GM19025 (cell line): ENCODE results near the gene TRPM2.
"Not testable (repeated sequence)": the region's sequence is repeated elsewhere in the genome, so short reads cannot be mapped to it uniquely, and the experiment has no call there.

Experiments
- ATAC-seq: cut with Tn5 transposase; IDR thresholded peaks from one replicate; pipeline ENCODE4 v1.9.1; 2021; ENCODE audit warnings: mild to moderate bottlenecking, low read depth, moderate library complexity; ENCODE audit not compliant: unreplicated experiment

TRPM2 gene

DNA sequence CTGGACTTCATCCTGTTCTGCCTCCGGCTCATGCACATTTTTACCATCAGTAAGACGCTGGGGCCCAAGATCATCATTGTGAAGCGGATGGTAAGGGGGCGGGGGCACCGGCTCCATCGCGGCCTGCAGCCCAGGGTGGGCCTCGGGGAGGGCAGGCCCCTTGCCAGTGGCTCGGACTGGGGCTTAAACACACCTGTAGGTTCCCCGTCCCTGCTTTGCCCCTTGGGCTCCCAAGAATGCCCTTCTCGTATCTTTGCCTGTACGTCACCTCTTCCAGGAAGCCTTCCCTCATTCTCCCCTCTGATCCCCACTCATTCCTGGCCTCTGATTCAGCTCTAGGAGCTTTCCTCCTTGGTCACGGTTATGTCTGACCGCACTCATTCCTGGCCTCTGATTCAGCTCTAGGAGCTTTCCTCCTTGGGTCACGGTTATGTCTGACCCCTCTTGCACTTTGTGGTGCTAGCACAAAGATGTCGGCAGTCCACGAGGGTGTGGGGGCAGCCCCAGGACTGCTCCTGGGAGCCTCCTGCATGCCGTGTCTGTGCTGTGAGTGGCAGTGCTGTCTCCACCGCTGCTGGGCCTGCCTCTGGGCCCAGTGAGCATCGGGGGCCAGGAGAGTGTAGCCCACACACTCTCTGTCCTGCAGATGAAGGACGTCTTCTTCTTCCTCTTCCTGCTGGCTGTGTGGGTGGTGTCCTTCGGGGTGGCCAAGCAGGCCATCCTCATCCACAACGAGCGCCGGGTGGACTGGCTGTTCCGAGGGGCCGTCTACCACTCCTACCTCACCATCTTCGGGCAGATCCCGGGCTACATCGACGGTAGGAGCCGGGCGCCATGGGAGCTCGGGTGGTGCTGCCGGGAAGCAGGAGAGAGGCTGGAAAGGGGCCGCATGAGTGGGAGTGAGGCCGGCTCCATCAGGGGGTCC is 52.8 kb downstream of the TRPM2 start:
- ATAC-seq, result no peak

DNA sequence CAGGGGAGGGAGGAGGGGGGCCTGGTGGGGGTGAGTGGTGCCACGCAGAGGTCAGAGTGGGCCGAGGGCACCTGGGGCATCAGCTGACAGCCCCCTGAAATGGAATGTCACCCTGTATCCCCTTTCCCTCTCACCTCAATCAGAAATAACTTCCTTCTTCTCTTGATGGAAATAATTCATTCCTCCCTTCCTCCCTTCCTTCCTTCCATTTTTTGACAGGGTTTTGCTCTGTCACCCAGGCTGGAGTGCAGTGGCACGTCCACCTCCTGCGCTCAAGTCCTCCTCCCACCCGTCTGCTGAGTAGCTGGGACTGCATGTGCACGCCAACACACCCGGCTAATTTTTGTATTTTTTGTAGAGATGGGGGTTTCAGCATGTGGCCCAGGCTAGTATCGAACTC is 53.5 kb downstream of the TRPM2 start:
- no peak for ATAC-seq

DNA sequence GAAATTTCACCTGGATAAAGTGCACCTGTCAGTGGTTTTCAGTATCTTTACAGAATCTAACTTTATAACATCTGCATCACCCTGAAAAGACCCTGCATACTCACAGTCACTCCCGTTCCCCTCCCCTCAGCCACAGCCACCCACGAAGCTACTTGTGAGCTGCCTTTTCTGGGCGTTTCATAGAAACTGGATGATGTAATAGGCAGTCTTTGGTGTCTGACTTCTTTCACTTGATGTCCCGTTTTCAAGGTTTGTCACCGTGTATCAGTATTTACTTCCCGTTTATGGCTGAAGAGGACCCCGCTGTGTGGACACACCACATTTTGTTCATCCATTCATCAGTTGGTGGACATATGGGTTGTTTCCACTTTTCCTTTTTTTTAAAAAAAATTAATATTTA is 54.1 kb downstream of the TRPM2 start:
- no peak for ATAC-seq

DNA sequence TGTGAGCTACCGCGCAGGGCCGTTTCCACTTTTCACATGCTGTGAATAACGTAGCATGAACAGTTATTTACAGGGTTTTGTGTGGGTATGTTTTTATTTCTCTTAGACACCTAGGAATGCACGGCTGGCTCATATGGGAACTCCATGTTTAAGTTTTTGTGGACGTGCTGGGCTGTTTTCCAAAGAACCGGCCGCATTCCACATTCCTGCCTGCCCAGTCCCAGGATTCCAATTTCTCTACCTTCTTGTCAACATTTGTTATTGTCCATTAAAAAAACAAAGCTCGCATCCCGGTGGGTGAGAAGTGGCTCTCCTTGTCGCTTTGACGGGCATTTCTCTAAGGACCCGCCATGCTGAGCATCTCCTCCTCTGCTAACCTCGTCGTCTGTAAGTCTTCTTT is 54.8 kb downstream of the TRPM2 start:
- no peak for ATAC-seq

DNA sequence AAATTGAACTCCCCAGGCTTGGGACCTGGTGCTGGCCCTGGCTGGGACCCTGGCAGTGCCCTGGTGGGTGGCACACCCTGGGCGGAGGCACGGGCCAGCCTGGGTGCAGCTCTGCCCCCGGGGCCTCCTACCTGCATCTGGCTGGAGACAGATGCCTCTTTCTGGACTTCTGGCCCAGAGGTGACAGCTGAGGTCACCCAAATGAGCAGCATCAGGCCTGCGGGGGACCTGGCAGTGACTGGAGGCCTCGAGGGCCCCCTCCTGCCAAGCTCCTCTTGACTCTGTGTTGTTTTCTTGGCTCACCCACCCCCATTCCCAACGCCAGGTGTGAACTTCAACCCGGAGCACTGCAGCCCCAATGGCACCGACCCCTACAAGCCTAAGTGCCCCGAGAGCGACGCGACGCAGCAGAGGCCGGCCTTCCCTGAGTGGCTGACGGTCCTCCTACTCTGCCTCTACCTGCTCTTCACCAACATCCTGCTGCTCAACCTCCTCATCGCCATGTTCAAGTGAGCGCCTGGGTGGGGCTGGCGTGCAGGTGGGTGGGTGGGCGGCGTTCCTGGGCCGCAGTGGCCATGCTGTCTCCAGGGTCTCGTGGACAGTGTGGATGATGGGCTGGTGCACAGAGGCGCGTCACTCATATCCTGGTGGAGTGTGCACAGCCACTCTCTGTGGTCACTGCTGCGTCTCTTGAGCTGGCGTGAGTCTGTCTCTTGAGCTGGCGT is 60.3 kb downstream of the TRPM2 start:
- no peak for ATAC-seq

GRCh38 chr21:44414291-44415072 is 61.1 kb downstream of the TRPM2 start:
- no peak for ATAC-seq

DNA sequence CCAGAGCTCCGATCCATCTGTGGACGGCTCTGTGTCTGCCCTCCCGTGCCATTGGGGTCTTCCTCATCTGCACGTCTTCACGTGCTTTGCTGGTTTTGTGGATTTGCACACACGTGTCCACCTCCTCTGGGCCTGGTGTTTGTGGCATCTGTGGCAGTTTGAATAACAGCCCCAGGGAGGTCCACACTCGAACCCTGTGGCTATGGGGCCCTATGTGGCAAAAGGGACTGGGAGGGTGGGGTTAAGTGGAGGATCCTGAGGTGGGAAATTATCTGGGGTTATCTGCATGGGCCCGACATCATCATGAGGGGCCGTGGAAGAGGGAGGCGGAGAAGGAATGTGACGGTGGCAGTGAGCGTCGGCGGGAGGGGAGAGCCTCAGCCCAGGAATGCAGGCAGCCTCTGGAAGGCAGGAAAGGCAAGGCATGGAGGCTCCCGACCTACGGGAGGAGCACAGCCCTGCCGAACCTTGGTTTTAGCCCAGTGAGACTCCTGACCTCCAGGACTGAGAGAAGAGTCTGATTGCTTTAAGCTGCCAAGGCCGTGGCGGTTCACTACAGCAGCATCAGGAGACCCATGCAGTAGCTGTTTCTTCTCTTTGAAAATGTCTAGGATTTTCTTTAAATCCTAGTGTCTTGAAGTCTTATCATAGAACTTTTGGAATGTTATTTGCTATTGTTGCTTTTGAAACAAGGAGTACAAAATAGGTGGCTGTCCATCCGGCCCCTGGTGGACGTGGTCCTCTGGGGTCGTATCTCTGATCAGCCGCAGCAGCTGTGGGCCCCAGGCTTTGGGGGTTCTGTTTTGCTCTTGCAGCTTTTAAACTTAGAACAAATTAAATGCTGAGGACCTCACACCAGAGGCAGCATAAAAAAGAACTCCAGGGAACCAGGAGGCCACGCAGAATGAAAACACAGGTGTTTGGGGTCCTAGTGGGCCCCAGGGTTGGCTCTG is 61.9 kb downstream of the TRPM2 start:
- ATAC-seq, result no peak

GRCh38 chr21:44416193-44416592 is 62.8 kb downstream of the TRPM2 start:
- no peak for ATAC-seq

DNA sequence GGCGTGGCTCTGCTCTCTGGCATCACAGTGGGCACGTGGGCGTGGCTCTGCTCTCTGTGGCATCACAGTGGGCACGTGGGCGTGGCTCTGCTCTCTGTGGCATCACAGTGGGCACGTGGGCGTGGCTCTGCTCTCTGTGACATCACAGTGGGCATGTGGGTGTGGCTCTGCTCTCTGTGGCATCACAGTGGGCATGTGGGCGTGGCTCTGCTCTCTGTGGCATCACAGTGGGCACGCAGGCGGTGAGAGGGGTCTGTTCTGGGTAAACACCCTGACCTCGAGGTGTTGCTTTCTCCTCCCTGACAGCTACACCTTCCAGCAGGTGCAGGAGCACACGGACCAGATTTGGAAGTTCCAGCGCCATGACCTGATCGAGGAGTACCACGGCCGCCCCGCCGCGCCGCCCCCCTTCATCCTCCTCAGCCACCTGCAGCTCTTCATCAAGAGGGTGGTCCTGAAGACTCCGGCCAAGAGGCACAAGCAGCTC is 64.2 kb downstream of the TRPM2 start:
- not testable (repeated sequence) for ATAC-seq

GRCh38 chr21:44418108-44418875 is 64.9 kb downstream of the TRPM2 start:
- no peak for ATAC-seq

DNA sequence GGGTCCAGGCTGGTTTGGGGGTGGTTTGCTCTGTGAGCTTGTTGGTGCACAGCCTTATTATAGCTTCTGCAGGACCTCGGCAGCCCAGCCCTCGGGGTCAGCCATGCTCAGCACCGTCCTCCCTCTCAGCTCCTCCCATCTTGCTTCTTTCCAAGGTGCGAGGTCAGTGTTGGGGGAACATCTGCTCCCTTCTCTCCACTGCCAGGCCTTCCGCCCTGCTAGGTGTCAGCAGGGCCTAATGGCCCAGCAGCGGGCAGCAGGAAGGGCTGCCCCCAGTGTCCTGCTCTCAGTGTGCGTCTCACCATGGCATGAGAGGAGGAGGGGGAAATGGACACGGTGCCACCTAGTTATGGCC is 65.4 kb downstream of the TRPM2 start:
- no peak for ATAC-seq

- ATAC-seq, result no peak
Observed at GRCh38 chr21:44419679-44420078, 66.3 kb downstream of the TRPM2 start.

- no peak for ATAC-seq
Observed at GRCh38 chr21:44420416-44421205, 67.2 kb downstream of the TRPM2 start.

GRCh38 chr21:44421901-44422840 is 68.8 kb downstream of the TRPM2 start:
- ATAC-seq, result no peak

DNA sequence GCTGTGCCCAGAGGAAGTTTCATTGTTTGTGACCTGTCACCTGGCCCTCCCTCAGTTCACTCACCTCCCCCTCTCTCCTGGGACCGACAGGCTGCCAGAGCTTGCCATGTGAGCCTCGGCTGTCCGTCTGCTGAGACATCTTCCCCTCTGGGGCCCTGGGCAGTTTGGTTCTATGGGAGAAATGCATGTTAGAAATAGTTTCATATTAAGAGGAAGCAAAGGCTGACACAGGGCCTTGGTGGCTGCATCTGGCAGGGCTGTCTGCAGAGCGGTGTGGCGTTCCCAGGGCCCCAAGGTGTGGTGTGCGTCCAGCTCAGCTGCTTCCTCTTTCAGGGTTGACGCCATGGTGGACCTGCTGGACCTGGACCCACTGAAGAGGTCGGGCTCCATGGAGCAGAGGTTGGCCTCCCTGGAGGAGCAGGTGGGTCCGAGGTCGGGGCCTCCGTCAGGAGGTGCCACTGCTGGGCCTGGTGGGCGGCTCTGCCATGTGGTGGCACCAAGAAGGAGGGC is 69.9 kb downstream of the TRPM2 start:
- no peak for ATAC-seq

DNA sequence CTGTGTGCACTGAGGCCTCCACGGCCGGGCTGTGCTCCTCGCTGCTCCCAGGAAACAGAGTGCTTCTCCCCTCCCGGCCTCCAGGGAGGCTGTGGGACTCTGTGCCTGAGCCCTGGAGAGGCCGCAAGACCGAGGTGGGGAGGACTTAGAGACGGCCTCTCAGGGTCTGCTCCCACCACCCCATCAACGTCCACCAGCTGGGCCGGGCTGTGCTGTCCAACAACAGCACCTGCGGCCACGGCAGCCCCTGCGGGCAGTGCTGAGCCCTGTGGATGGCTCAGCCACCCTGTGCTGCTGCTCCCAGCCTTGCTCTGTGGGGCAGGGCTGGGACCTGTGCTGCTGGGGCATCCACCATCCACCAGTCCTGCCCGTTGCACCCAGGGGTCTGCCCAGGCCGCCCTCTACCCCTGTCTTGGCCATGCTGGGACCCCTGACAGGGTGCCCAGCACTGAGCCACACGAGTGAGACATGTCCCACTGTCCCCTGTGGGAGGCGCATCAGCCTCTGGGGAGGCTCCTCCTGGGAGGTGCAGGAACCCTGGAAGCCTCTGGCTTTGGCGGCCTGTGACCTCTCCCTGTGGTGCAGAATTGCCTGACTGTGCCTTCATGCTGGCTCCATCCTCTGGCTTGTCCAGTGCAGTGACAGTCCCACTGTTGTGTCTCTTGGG is 70.7 kb downstream of the TRPM2 start:
- no peak for ATAC-seq
